C4-2B (cell line): ENCODE data around the gene PNMA3.
"Not testable (repeated sequence)": the region's sequence is repeated elsewhere in the genome, so short reads cannot be mapped to it uniquely, and the experiment has no call there.

Source experiments
- ZFX ChIP-seq: fragments of 450-650 bp; IDR thresholded peaks from 2 replicates; pipeline ENCODE4 v1.6.1; 2017
- TF ChIP-seq, protein P1 (sequence below): fragments of 450-650 bp; conservative IDR thresholded peaks from 2 replicates; pipeline ENCODE4 v1.5.1; 2017; ENCODE audit warnings: mild to moderate bottlenecking

- TF ChIP-seq, protein P1, sequence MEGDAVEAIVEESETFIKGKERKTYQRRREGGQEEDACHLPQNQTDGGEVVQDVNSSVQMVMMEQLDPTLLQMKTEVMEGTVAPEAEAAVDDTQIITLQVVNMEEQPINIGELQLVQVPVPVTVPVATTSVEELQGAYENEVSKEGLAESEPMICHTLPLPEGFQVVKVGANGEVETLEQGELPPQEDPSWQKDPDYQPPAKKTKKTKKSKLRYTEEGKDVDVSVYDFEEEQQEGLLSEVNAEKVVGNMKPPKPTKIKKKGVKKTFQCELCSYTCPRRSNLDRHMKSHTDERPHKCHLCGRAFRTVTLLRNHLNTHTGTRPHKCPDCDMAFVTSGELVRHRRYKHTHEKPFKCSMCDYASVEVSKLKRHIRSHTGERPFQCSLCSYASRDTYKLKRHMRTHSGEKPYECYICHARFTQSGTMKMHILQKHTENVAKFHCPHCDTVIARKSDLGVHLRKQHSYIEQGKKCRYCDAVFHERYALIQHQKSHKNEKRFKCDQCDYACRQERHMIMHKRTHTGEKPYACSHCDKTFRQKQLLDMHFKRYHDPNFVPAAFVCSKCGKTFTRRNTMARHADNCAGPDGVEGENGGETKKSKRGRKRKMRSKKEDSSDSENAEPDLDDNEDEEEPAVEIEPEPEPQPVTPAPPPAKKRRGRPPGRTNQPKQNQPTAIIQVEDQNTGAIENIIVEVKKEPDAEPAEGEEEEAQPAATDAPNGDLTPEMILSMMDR, result not testable (repeated sequence)
- TF ChIP-seq ZFX, result not testable (repeated sequence)
Measured at GRCh38 chrX:153026501-153026900, 29.8 kb upstream of the PNMA3 start.
